ENCODE results near the gene RAB3D.
A peak's percentile ranks its signal among the peaks of the same experiment; 100 is the strongest.

RAB3D gene

GRCh38 chr19:11367528-11367927 lies 28.1 kb upstream of the RAB3D start:
- FAIRE-seq (no peak), DNase-seq (ENCODE audit: insufficient read length, low spot score) (no peak)
- TF ChIP-seq SPI1 (IDR thresholded peaks at IDR 0.05; ENCODE audit: low read depth, low read length) (no peak), PAX5 (IDR thresholded peaks at IDR 0.05; ENCODE audit: insufficient read depth, low read length, severe bottlenecking) (no peak), POU2F2 (IDR thresholded peaks at IDR 0.05; ENCODE audit: low read depth, low read length) (no peak), TAF1 (IDR thresholded peaks at IDR 0.05; ENCODE audit: low read depth, low read length) (no peak), POLR2A (IDR thresholded peaks at IDR 0.05; ENCODE audit: low read depth, low read length) (no peak), POLR2AphosphoS5 (IDR thresholded peaks at IDR 0.05; ENCODE audit: low read depth, low read length) (no peak)

DNA sequence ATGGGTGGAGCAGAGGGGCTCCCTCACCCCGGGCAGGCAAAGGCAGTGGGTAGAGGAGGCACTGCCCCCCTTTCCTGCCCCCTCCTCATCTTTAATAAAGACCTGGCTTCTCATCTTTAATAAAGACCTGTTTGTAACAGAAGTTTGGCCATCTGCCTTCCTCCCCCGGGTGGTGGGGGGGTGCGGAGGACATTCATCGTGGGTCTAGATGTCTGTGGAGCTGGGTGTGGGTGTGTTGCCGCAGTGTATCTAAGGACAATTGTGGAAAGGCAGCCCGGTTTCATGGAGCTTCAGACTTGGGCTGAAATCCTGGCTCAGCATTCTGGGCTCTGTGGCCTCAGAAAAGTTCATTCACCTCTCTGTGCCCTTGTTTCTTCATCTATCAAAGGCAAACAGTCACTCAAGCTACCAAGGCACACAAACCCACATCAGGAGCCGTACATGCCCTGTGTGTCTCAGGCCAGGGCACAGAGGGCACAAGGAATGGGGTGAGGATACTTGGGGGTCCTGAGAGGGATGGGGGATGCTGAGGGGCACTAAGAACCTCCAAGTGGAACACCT lies 26.2 kb upstream of the RAB3D start:
- no peak for TF ChIP-seq POLR2A (IDR thresholded peaks at IDR 0.05; ENCODE audit: low read depth, low read length)
- TF ChIP-seq SPI1 (IDR thresholded peaks at IDR 0.05; ENCODE audit: low read depth, low read length): no peak
- TF ChIP-seq TAF1 (IDR thresholded peaks at IDR 0.05; ENCODE audit: low read depth, low read length): no peak
- TF ChIP-seq POLR2AphosphoS5 (IDR thresholded peaks at IDR 0.05; ENCODE audit: low read depth, low read length): no peak
- no peak for TF ChIP-seq POU2F2 (IDR thresholded peaks at IDR 0.05; ENCODE audit: low read depth, low read length)
- TF ChIP-seq PAX5 (IDR thresholded peaks at IDR 0.05; ENCODE audit: insufficient read depth, low read length, severe bottlenecking): no peak
- FAIRE-seq (no peak), DNase-seq (ENCODE audit: insufficient read length, low spot score) (no peak)

DNA sequence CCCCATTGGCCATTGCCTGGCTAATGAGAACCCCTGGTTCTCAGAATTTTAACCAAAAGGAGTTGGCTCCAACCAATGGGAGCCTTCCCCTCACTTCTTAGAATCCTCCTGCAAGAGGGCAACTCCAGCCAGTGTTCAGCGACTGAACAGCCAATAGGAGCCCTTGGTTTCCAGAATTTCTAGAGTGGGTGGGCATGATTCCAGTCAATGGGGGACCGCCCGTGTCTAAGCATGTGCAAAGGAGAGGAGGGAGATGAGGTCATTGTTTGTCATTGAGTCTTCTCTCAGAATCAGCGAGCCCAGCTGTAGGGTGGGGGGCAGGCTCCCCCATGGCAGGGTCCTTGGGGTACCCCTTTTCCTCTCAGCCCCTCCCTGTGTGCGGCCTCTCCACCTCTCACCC lies 25.5 kb upstream of the RAB3D start:
- FAIRE-seq (no peak), DNase-seq (ENCODE audit: insufficient read length, low spot score) (no peak)
- TF ChIP-seq POLR2AphosphoS5 (IDR thresholded peaks at IDR 0.05; ENCODE audit: low read depth, low read length) (no peak), PAX5 (IDR thresholded peaks at IDR 0.05; ENCODE audit: insufficient read depth, low read length, severe bottlenecking) (no peak), POLR2A (IDR thresholded peaks at IDR 0.05; ENCODE audit: low read depth, low read length) (no peak), TAF1 (IDR thresholded peaks at IDR 0.05; ENCODE audit: low read depth, low read length) (no peak), SPI1 (IDR thresholded peaks at IDR 0.05; ENCODE audit: low read depth, low read length) (no peak), POU2F2 (IDR thresholded peaks at IDR 0.05; ENCODE audit: low read depth, low read length) (no peak)

GRCh38 chr19:11364296-11364904 lies 24.9 kb upstream of the RAB3D start:
- no peak for DNase-seq (ENCODE audit: insufficient read length, low spot score)
- no peak for FAIRE-seq
- no peak for TF ChIP-seq TAF1 (IDR thresholded peaks at IDR 0.05; ENCODE audit: low read depth, low read length)

DNA sequence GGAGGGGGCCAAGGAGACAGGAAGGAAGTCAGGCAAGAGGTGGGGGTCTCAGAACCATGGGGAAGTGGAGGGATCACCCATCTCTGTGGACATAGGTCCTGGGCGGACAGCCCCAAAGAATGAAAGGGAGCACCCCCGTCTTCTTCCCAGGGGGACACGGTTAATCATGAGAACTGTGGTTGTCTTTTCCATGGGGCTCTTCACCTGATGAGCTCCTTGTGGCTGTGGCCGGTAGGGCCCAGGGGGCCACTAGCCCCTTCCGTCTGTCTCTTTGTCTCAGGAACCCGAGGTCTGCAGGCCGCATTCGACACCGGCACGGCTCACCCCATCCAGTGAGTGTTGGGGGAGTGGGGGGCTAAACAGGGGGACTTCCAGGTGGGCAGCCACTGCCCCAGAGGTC lies 24.4 kb upstream of the RAB3D start:
- FAIRE-seq (no peak), DNase-seq (ENCODE audit: insufficient read length, low spot score) (no peak)
- TF ChIP-seq POU2F2 (IDR thresholded peaks at IDR 0.05; ENCODE audit: low read depth, low read length) (no peak), TAF1 (IDR thresholded peaks at IDR 0.05; ENCODE audit: low read depth, low read length) (no peak), PAX5 (IDR thresholded peaks at IDR 0.05; ENCODE audit: insufficient read depth, low read length, severe bottlenecking) (no peak), POLR2AphosphoS5 (IDR thresholded peaks at IDR 0.05; ENCODE audit: low read depth, low read length) (no peak), POLR2A (IDR thresholded peaks at IDR 0.05; ENCODE audit: low read depth, low read length) (no peak), SPI1 (IDR thresholded peaks at IDR 0.05; ENCODE audit: low read depth, low read length) (no peak)

DNA sequence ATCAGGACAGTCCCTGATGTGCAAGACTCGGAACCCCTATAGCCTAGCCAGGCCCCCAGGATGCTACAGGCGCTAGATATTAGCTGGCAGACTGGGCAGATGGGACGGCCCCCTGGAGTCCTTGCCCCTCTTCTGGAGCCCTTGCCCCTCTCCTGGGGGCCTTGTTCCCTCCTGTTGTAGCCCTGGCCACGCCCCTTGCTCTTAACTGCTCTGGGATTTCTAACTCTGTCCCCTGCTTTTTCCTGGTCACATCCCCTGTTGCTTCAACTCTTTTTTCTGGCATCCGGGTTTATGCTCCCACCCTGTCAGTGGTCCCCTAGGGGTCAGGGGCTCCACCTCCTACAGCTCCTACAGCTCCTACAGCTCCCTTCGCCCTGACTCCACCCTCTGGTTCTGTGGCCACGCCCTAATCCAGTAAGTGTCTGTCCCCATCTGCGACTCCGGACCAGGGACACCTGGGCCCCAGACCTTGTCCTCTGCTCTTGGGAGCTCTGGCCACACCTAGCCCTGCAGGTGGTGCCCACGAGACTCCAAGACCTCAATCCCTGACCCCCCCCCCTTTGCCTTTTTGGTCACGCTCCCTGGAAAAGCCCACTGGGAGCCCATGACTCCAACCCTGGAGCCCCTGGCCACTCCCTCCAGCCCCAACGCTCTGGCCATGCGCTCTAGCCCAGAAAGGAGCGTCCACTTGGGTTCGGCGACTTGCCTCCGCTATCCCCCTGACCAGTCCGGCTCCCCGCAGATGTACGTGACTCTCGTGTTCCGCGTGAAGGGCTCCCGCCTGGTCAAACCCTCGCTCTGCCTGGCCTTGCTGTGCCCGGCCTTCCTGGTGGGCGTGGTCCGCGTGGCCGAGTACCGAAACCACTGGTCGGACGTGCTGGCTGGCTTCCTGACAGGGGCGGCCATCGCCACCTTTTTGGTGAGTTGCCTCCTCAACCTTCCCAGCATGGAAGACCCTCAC lies 22.6 kb upstream of the RAB3D start:
- TF ChIP-seq POLR2AphosphoS5 (IDR thresholded peaks at IDR 0.05; ENCODE audit: low read depth, low read length) (no peak), SPI1 (IDR thresholded peaks at IDR 0.05; ENCODE audit: low read depth, low read length) (no peak), PAX5 (IDR thresholded peaks at IDR 0.05; ENCODE audit: insufficient read depth, low read length, severe bottlenecking) (no peak), POLR2A (IDR thresholded peaks at IDR 0.05; ENCODE audit: low read depth, low read length) (no peak), POU2F2 (IDR thresholded peaks at IDR 0.05; ENCODE audit: low read depth, low read length) (no peak), TAF1 (IDR thresholded peaks at IDR 0.05; ENCODE audit: low read depth, low read length) (no peak)
- DNase-seq (ENCODE audit: insufficient read length, low spot score) (no peak), FAIRE-seq (no peak)

GRCh38 chr19:11361037-11361770 lies 21.7 kb upstream of the RAB3D start:
- TF ChIP-seq POU2F2 (IDR thresholded peaks at IDR 0.05; ENCODE audit: low read depth, low read length): no peak
- TF ChIP-seq SPI1 (IDR thresholded peaks at IDR 0.05; ENCODE audit: low read depth, low read length): no peak
- TF ChIP-seq POLR2AphosphoS5 (IDR thresholded peaks at IDR 0.05; ENCODE audit: low read depth, low read length): no peak
- TF ChIP-seq TAF1 (IDR thresholded peaks at IDR 0.05; ENCODE audit: low read depth, low read length): no peak
- peak; percentile 5 for FAIRE-seq

DNA sequence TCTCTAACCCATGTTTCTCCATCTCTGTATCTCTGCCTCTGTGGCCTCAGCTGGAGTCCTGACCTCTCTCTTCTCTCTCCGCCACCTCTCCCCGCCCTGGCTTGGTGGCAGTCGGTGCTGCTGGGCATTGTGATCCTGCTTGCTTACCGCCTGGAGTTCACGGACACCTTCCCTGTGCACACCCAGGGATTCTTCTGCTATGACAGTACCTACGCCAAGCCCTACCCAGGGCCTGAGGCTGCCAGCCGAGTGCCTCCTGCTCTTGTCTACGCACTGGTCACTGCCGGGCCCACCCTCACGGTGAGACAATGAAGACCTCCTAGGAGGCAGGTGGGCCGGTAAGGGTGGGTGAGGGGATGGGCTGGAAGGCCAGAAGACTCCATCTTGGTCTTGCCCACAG lies 20.0 kb upstream of the RAB3D start:
- no peak for FAIRE-seq
- no peak for DNase-seq (ENCODE audit: insufficient read length, low spot score)
- TF ChIP-seq SPI1 (IDR thresholded peaks at IDR 0.05; ENCODE audit: low read depth, low read length) (no peak), POU2F2 (IDR thresholded peaks at IDR 0.05; ENCODE audit: low read depth, low read length) (no peak)

More at GRCh38 chr19:11361037-11361770, 21.7 kb upstream of the RAB3D start:
- no peak for DNase-seq (ENCODE audit: insufficient read length, low spot score)
